ENCODE measurements around the gene APBA1. TPM values are rescaled to one million over a fixed set of nuclear protein-coding genes. Genes with fewer than 3 reads are reported as not detected.

Gene APBA1
- total RNA-seq, 4 donors from 2014 or later: 3.6 to 11.7 (median 8.0) TPM

DNA sequence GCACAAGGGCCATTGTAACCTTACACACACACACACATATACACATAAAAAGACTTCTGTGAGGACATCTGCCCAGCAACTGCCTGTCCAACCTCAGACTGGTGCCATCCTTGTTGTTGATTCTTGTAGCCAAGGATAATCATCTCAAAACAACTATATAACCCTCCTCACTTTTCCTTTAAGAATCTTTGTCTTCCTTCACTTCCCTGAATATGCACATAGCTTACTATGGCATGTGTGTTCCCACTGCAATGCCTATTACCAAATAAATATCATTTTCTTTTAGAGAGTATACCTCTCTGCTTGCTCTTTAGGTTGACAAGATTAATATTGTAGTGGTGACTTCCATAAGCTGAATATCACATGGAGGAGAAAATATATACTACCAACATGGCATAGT lies 55.2 kb downstream of the APBA1 start:
- DNase-seq: no peak
- TF ChIP-seq, protein P1, sequence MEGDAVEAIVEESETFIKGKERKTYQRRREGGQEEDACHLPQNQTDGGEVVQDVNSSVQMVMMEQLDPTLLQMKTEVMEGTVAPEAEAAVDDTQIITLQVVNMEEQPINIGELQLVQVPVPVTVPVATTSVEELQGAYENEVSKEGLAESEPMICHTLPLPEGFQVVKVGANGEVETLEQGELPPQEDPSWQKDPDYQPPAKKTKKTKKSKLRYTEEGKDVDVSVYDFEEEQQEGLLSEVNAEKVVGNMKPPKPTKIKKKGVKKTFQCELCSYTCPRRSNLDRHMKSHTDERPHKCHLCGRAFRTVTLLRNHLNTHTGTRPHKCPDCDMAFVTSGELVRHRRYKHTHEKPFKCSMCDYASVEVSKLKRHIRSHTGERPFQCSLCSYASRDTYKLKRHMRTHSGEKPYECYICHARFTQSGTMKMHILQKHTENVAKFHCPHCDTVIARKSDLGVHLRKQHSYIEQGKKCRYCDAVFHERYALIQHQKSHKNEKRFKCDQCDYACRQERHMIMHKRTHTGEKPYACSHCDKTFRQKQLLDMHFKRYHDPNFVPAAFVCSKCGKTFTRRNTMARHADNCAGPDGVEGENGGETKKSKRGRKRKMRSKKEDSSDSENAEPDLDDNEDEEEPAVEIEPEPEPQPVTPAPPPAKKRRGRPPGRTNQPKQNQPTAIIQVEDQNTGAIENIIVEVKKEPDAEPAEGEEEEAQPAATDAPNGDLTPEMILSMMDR (IDR thresholded peaks at IDR 0.05): no peak
- no peak for TF ChIP-seq POLR2A (IDR thresholded peaks at IDR 0.05)
- Histone ChIP-seq H3K4me1 (no peaks in the 10 kb centered on the region), H3K9me3 (no peaks in the 10 kb centered on the region), H3K36me3 (no peaks in the 10 kb centered on the region), H3K27ac (no peak overlapping the region), H3K27me3 (no peaks in the 10 kb centered on the region), H3K4me3 (no peak overlapping the region)
- intact Hi-C loops (cut with DNase I; ENCODE audit: low total_unique reads): no loop called here

DNA sequence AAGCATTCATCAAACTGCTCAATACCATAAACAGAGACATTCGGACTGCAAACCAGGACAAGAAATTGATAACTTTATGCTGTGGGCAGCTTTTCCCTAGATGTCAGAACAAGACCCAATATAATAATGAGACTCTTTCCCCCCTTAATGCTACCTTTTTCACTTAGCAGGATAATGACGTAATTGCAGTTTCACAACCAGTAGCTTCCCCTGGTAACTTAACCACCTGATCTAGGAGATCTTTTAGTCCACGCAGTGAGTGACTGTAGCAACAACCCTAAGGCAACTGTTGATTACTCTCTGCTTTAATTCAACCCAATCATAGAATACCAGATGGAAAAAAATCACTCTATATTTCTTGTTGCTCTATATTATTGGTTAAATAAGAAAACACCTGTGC lies 56.3 kb downstream of the APBA1 start:
- Histone ChIP-seq H3K27ac (no peak overlapping the region), H3K9me3 (no peaks in the 10 kb centered on the region), H3K4me3 (no peak overlapping the region), H3K27me3 (no peaks in the 10 kb centered on the region), H3K4me1 (no peaks in the 10 kb centered on the region), H3K36me3 (no peaks in the 10 kb centered on the region)
- no peak for DNase-seq
- intact Hi-C loops (cut with DNase I; ENCODE audit: low total_unique reads): no loop called here
- no peak for TF ChIP-seq POLR2A (IDR thresholded peaks at IDR 0.05)
- TF ChIP-seq, protein P1 (IDR thresholded peaks at IDR 0.05): no peak

DNA sequence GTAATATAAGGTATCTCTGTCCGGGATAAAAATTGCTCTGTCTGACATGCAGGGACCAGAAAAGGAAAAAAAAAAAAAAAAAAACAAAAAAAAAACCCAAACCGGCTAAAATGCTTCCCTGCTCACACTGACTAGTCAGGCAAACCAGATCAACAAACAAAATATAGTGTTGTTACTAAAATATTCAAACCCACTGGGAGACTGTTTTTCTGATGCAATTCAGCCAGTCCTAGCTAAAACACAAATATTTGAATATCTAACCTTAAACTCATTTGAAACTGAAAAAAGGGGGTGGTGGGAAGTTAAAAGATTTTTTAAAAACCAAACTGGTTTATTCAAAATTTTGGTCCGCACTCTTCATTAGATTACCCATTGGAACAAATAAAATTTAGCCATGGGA lies 61.0 kb downstream of the APBA1 start:
- Histone ChIP-seq H3K27ac (no peak overlapping the region), H3K27me3 (no peaks in the 10 kb centered on the region), H3K4me3 (no peak overlapping the region), H3K9me3 (no peaks in the 10 kb centered on the region), H3K36me3 (no peaks in the 10 kb centered on the region), H3K4me1 (no peaks in the 10 kb centered on the region)
- intact Hi-C loops (cut with DNase I; ENCODE audit: low total_unique reads): no loop called here
- TF ChIP-seq, protein P1 (IDR thresholded peaks at IDR 0.05): no peak
- no peak for TF ChIP-seq POLR2A (IDR thresholded peaks at IDR 0.05)
- no peak for DNase-seq

- Histone ChIP-seq H3K4me1 (no peaks in the 10 kb centered on the region), H3K4me3 (no peak overlapping the region), H3K36me3 (no peaks in the 10 kb centered on the region), H3K9me3 (no peaks in the 10 kb centered on the region), H3K27ac (no peak overlapping the region), H3K27me3 (no peaks in the 10 kb centered on the region)
- no peak for DNase-seq
- intact Hi-C loops (cut with DNase I; ENCODE audit: low total_unique reads): no loop called here
- TF ChIP-seq, protein P1 (IDR thresholded peaks at IDR 0.05): no peak
These were observed 63.0 kb downstream of the APBA1 start for GRCh38 chr9:69609156-69609555.

DNA sequence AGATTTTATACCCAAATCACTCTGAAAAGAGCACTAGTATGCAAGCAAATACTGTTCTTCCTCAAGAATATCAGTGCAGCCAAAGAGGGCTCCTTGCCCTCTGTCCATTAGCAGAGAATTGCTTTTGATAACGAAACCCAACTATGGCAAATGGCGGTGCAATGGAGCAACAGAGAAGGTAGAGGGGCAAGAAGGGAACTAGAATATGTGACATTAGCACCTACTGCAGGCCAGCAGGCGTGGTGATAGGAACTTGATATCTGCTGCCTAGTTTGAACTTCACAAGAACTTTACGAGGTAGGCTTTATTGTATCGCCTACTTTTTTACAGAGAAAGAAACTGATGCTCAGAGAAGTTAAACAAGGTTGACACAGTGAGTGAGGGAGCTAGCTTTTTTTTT lies 66.1 kb downstream of the APBA1 start:
- Histone ChIP-seq H3K9me3 (no peaks in the 10 kb centered on the region), H3K4me1 (no peaks in the 10 kb centered on the region), H3K27ac (no peak overlapping the region), H3K27me3 (no peaks in the 10 kb centered on the region), H3K36me3 (no peaks in the 10 kb centered on the region), H3K4me3 (no peak overlapping the region)
- intact Hi-C loops (cut with DNase I; ENCODE audit: low total_unique reads): no loop called here
- DNase-seq: no peak
- TF ChIP-seq POLR2A (IDR thresholded peaks at IDR 0.05): no peak
- TF ChIP-seq, protein P1 (IDR thresholded peaks at IDR 0.05): no peak
